Measurements from ENCODE around the gene METTL26.

METTL26 gene

DNA sequence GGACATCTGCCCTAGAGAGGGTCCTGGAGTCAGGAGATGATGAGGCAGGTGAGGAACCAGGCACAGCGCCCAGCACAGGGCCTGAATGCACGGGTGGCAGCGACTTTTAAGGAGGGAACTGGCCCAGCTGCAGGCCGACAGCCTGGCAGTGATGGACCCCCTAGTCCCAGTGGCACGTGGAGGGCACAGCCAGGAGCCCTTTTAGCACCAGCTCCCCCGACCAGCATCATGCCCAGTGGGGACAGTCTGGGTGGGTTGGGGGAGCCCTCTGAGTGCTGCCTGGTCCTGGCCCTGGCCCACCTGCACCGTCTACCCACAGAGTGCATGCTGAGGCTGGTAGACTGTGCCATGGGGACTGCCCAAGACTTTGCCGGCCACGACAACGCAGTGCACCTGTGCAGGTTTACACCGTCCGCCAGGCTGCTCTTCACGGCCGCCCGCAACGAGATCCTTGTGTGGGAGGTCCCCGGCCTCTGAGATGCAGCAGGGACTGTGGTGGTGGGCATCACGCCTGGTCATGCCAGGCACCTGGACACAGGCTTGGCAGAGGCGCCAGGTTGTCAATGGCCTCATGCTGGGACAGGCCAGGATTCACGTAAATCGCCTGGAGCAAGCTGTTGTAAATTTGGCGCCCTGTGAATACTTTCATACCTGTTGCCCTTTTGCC, 31.1 kb upstream of the METTL26 start:
- H3K9ac ChIP-seq (ENCODE audit: low read length in 2 of 2), result peak overlapping the region; percentile 72 to 93
- peaks cover 20% of the 10 kb centered on the region for H3K4me1 ChIP-seq (ENCODE audit: control insufficient read depth, insufficient read depth, low read length)
- H3K27me3 ChIP-seq (ENCODE audit: control insufficient read depth in 1 of 2, insufficient read depth in 2 of 2, low read length in 2 of 2), result no peaks in the 10 kb centered on the region
- H3K27ac ChIP-seq (ENCODE audit: low read length), result peak overlapping the region; percentile 66
- H3K36me3 ChIP-seq (ENCODE audit: control insufficient read depth in 2 of 2, insufficient read depth in 2 of 2, low read length in 2 of 2), result peaks cover 6 to 16% of the 10 kb centered on the region in 2 donors
- peak overlapping the region in 1 of 2 donors; percentile 82 for H3K4me3 ChIP-seq (ENCODE audit: low read length in 2 of 2)
- H3K9me3 ChIP-seq (ENCODE audit: control insufficient read depth in 2 of 2, low read length in 2 of 2), result no peaks in the 10 kb centered on the region

DNA sequence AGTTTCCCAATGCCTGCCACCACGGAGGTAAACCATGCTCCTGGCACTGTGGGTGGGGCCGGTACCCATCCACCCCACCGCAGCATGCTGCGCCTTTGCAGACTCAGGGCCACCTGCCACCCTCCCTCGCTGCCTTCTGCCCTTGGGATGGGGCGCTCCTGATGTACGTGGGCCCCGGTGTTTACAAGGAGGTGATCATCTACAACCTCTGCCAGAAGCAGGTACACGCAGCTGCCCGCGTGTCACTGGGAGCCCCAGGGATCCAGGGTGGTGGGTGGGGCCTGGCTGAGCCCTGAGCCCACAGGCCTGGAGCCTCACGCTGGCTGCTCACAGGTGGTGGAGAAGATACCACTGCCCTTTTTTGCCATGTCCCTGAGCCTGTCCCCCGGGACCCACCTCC, 30.5 kb upstream of the METTL26 start:
- no peak overlapping the region for H3K9ac ChIP-seq (ENCODE audit: low read length in 2 of 2)
- H3K9me3 ChIP-seq (ENCODE audit: control insufficient read depth in 2 of 2, low read length in 2 of 2), result no peaks in the 10 kb centered on the region

DNA sequence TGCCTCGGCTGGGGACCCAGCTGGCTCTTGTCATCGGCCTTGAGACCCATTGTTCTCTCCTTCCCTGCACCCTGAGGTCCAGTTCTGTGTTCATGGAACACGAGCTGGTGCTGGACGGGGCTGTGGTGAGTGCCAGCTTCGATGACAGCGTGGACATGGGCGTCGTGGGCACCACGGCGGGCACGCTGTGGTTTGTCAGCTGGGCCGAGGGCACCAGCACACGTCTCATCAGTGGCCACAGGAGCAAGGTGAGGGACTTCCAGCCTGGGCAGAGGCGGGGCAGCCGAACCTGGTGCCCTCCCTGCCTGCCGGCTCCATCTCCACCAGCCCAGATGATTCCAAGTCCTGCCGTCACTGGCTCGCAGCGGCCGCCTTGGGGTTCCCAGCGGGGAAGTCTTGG, 26.5 kb upstream of the METTL26 start:
- Histone ChIP-seq H3K27ac (ENCODE audit: low read length) (no peak overlapping the region), H3K9me3 (ENCODE audit: control insufficient read depth in 2 of 2, low read length in 2 of 2) (no peaks in the 10 kb centered on the region), H3K36me3 (ENCODE audit: control insufficient read depth in 2 of 2, insufficient read depth in 2 of 2, low read length in 2 of 2) (peaks cover 0 to 3% of the 10 kb centered on the region in 2 donors), H3K4me1 (ENCODE audit: control insufficient read depth, insufficient read depth, low read length) (peaks cover 26% of the 10 kb centered on the region), H3K4me3 (ENCODE audit: low read length in 2 of 2) (no peak overlapping the region), H3K9ac (ENCODE audit: low read length in 2 of 2) (no peak overlapping the region), H3K27me3 (ENCODE audit: control insufficient read depth in 1 of 2, insufficient read depth in 2 of 2, low read length in 2 of 2) (no peaks in the 10 kb centered on the region)

More for the DNA sequence above, 30.5 kb upstream of the METTL26 start:
- H3K4me3 ChIP-seq (ENCODE audit: low read length in 2 of 2), result no peak overlapping the region
- H3K36me3 ChIP-seq (ENCODE audit: control insufficient read depth in 2 of 2, insufficient read depth in 2 of 2, low read length in 2 of 2), result peaks cover 6 to 11% of the 10 kb centered on the region in 2 donors
- no peaks in the 10 kb centered on the region for H3K27me3 ChIP-seq (ENCODE audit: control insufficient read depth in 1 of 2, insufficient read depth in 2 of 2, low read length in 2 of 2)
- no peak overlapping the region for H3K27ac ChIP-seq (ENCODE audit: low read length)
- H3K4me1 ChIP-seq (ENCODE audit: control insufficient read depth, insufficient read depth, low read length), result peaks cover 21% of the 10 kb centered on the region

DNA sequence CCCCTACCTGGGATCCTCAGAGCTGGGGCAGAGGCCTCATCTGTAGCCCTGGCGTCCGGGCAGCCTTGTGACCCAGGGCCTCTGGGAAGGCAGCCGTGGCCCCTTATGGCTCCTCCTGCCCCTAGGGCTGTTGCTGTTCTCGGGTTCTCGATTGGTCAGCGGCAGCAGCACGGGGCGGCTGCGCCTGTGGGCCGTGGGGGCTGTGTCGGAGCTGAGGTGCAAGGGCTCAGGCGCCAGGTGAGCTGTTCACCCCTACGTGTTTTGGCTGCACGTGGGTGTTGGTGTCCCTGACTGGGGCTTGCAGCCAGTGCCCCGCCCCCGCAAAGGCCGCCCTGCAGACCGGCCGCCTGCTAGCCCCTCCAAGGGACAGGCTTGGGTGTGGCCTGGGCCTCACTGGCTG, 26.0 kb upstream of the METTL26 start:
- no peak overlapping the region for H3K9ac ChIP-seq (ENCODE audit: low read length in 2 of 2)
- no peak overlapping the region for H3K4me3 ChIP-seq (ENCODE audit: low read length in 2 of 2)
- no peaks in the 10 kb centered on the region for H3K27me3 ChIP-seq (ENCODE audit: control insufficient read depth in 1 of 2, insufficient read depth in 2 of 2, low read length in 2 of 2)
- H3K9me3 ChIP-seq (ENCODE audit: control insufficient read depth in 2 of 2, low read length in 2 of 2), result no peaks in the 10 kb centered on the region
- no peak overlapping the region for H3K27ac ChIP-seq (ENCODE audit: low read length)
- peaks cover 0 to 3% of the 10 kb centered on the region in 2 donors for H3K36me3 ChIP-seq (ENCODE audit: control insufficient read depth in 2 of 2, insufficient read depth in 2 of 2, low read length in 2 of 2)
- H3K4me1 ChIP-seq (ENCODE audit: control insufficient read depth, insufficient read depth, low read length), result peaks cover 21% of the 10 kb centered on the region

DNA sequence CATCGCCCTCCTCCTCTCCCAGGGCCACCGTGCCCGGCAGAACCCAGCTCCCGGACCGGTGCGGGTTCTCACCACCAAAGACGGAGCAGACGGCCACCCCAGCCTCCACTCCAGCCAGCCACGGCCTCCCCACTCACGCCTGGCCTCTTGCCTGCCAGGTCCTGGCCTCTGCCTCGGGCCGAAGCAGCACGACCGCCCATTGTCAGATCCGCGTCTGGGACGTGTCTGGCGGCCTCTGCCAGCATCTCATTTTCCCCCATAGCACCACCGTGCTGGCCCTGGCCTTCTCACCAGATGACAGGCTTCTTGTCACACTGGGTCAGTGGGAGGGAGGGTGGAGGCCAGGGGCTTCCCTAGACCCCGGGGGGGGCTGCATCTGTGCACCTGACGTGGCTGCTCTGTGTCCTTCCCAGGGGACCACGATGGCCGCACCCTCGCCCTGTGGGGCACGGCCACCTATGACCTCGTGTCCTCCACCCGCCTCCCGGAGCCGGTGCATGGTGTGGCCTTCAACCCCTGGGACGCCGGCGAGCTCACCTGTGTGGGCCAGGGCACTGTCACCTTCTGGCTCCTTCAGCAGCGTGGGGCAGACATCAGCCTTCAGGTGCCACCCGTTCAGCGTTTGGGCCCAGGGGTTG, 25.2 kb upstream of the METTL26 start:
- Histone ChIP-seq H3K4me3 (ENCODE audit: low read length in 2 of 2) (peak overlapping the region in 1 of 2 donors; percentile 62), H3K9me3 (ENCODE audit: control insufficient read depth in 2 of 2, low read length in 2 of 2) (no peaks in the 10 kb centered on the region), H3K9ac (ENCODE audit: low read length in 2 of 2) (peak overlapping the region; percentile 45 to 55), H3K4me1 (ENCODE audit: control insufficient read depth, insufficient read depth, low read length) (peaks cover 19% of the 10 kb centered on the region), H3K27ac (ENCODE audit: low read length) (peak overlapping the region; percentile 37), H3K27me3 (ENCODE audit: control insufficient read depth in 1 of 2, insufficient read depth in 2 of 2, low read length in 2 of 2) (no peaks in the 10 kb centered on the region), H3K36me3 (ENCODE audit: control insufficient read depth in 2 of 2, insufficient read depth in 2 of 2, low read length in 2 of 2) (peaks cover 0 to 3% of the 10 kb centered on the region in 2 donors)

DNA sequence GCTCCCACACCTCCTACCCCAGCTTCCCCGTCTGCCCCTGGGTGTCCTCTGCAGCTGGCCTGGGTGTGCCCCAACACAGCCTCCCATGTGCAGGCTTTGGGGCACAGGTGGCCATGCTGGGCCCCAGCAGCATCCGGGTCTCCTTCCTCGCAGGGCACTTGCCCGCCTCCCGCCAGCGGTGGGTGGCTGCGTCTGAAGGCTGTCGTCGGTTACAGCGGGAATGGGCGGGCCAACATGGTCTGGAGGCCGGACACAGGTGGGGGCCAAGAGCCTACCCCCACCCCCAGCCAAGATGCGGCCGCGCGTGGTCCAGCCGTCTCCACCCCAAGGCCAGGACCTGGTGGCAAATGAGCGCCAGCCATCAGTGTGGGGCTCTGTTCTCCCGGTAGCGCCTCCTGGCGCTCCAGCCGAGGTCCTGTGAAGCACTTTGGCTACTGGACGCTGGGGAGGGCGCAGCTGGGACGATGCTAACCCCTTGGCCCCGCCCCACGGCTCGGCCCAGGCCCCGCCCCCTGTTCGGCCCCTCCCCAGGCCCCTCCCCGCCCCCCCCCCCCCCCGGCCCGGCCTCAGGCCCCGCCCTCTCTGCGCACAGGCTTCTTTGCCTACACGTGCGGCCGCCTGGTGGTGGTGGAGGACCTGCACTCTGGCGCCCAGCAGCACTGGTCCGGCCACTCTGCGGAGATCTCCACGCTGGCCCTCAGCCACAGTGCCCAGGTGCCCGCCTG, 24.5 kb upstream of the METTL26 start:
- Histone ChIP-seq H3K36me3 (ENCODE audit: control insufficient read depth in 2 of 2, insufficient read depth in 2 of 2, low read length in 2 of 2) (peaks cover 0 to 3% of the 10 kb centered on the region in 2 donors), H3K9ac (ENCODE audit: low read length in 2 of 2) (peak overlapping the region; percentile 51 to 55)

DNA sequence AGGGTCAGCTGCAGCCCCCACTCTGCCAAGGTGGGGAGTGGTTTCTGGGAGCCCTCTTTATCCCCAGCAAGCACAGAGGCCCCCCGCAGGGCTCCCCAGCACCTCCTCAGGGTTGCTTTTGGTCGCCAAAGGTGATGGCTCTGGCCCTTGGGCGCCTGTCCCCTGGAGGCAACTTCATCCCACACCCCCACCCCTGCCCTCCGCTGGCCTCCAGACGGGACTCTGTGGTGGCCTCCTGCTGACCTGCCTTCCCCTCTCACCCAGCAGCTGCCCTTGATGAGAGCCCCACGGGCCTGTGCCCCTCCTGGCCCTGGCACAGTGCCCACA, 24.0 kb upstream of the METTL26 start:
- H3K4me3 ChIP-seq (ENCODE audit: low read length in 2 of 2), result peak overlapping the region in 1 of 2 donors; percentile 69
- peaks cover 19% of the 10 kb centered on the region for H3K4me1 ChIP-seq (ENCODE audit: control insufficient read depth, insufficient read depth, low read length)
- H3K9me3 ChIP-seq (ENCODE audit: control insufficient read depth in 2 of 2, low read length in 2 of 2), result no peaks in the 10 kb centered on the region
- peak overlapping the region; percentile 36 to 51 for H3K9ac ChIP-seq (ENCODE audit: low read length in 2 of 2)
- peaks cover 0 to 3% of the 10 kb centered on the region in 2 donors for H3K36me3 ChIP-seq (ENCODE audit: control insufficient read depth in 2 of 2, insufficient read depth in 2 of 2, low read length in 2 of 2)
- H3K27me3 ChIP-seq (ENCODE audit: control insufficient read depth in 1 of 2, insufficient read depth in 2 of 2, low read length in 2 of 2), result no peaks in the 10 kb centered on the region
- peak overlapping the region; percentile 62 for H3K27ac ChIP-seq (ENCODE audit: low read length)

More for the DNA sequence above, 24.5 kb upstream of the METTL26 start:
- Histone ChIP-seq H3K4me1 (ENCODE audit: control insufficient read depth, insufficient read depth, low read length) (peaks cover 19% of the 10 kb centered on the region), H3K4me3 (ENCODE audit: low read length in 2 of 2) (peak overlapping the region in 1 of 2 donors; percentile 69), H3K9me3 (ENCODE audit: control insufficient read depth in 2 of 2, low read length in 2 of 2) (no peaks in the 10 kb centered on the region), H3K27me3 (ENCODE audit: control insufficient read depth in 1 of 2, insufficient read depth in 2 of 2, low read length in 2 of 2) (no peaks in the 10 kb centered on the region), H3K27ac (ENCODE audit: low read length) (peak overlapping the region; percentile 62)

DNA sequence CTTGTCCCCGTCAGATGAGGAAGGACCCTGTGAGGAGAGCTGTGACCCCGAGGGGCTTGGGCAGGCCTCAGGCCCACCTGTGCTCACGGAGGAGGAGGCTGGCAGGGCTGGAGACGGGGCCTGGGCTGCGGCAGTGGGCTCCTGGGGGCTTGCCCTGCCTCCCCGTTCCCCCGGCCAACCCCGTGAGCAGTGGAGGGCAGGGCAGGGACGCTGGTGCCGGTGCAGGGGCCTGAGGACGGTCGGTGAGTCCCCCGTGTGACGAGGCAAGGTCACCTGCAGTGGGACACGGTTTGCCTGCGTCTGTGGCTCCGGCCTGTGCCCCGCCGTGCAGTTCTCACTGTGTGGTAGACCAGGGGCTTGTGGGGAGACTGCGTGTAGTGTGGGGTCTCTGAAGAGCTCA, 23.5 kb upstream of the METTL26 start:
- peaks cover 19% of the 10 kb centered on the region for H3K4me1 ChIP-seq (ENCODE audit: control insufficient read depth, insufficient read depth, low read length)

DNA sequence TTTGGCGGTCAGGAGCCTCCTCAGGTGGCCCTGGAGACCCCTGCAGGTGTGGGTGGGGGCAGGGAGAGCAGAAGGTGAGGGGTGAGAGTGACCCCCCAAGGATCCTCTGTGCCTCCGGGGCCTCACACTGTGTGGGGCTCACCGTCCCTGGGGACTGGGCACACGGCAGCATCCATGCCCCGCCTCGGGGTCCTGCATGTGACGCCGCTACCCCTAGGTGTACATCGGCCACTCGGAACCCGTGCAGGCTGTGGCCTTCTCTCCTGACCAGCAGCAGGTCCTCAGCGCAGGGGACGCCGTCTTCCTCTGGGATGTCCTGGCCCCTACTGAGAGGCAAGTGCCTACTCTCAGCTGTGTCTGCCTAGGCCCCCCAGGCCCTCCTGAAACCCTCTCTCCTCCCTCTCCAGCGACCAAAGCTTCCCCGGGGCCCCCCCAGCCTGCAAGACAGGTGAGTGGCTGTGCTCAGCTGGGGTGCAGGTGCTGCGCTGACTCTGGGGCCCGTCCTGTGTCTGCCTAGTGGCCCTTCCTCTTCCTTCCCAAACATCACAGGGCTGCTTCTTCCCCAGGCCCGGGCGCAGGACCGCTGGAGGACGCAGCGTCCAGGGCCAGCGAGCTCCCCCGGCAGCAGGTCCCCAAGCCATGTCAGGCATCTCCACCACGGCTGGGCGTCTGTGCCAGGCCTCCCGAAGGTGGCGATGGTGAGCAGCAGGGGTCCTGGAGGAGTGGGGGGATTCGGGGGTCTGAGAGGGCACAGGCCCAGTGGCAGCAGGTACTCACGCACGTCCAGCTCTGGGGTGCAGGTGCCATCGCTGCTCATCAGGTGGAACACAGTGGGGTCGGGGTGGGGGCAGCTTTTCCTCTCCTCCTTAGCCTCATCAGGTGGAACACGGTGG, 22.8 kb upstream of the METTL26 start:
- H3K9me3 ChIP-seq (ENCODE audit: control insufficient read depth in 2 of 2, low read length in 2 of 2), result no peaks in the 10 kb centered on the region
- peaks cover 0 to 3% of the 10 kb centered on the region in 2 donors for H3K36me3 ChIP-seq (ENCODE audit: control insufficient read depth in 2 of 2, insufficient read depth in 2 of 2, low read length in 2 of 2)
- H3K4me3 ChIP-seq (ENCODE audit: low read length in 2 of 2), result no peak overlapping the region
- peaks cover 19% of the 10 kb centered on the region for H3K4me1 ChIP-seq (ENCODE audit: control insufficient read depth, insufficient read depth, low read length)
- H3K27ac ChIP-seq (ENCODE audit: low read length), result no peak overlapping the region
- no peak overlapping the region for H3K9ac ChIP-seq (ENCODE audit: low read length in 2 of 2)
- H3K27me3 ChIP-seq (ENCODE audit: control insufficient read depth in 1 of 2, insufficient read depth in 2 of 2, low read length in 2 of 2), result no peaks in the 10 kb centered on the region

More for the DNA sequence above, 23.5 kb upstream of the METTL26 start:
- no peaks in the 10 kb centered on the region for H3K27me3 ChIP-seq (ENCODE audit: control insufficient read depth in 1 of 2, insufficient read depth in 2 of 2, low read length in 2 of 2)
- no peaks in the 10 kb centered on the region for H3K9me3 ChIP-seq (ENCODE audit: control insufficient read depth in 2 of 2, low read length in 2 of 2)
- H3K4me3 ChIP-seq (ENCODE audit: low read length in 2 of 2), result no peak overlapping the region
- peaks cover 0 to 3% of the 10 kb centered on the region in 2 donors for H3K36me3 ChIP-seq (ENCODE audit: control insufficient read depth in 2 of 2, insufficient read depth in 2 of 2, low read length in 2 of 2)
- H3K27ac ChIP-seq (ENCODE audit: low read length), result peak overlapping the region; percentile 62
- no peak overlapping the region for H3K9ac ChIP-seq (ENCODE audit: low read length in 2 of 2)

DNA sequence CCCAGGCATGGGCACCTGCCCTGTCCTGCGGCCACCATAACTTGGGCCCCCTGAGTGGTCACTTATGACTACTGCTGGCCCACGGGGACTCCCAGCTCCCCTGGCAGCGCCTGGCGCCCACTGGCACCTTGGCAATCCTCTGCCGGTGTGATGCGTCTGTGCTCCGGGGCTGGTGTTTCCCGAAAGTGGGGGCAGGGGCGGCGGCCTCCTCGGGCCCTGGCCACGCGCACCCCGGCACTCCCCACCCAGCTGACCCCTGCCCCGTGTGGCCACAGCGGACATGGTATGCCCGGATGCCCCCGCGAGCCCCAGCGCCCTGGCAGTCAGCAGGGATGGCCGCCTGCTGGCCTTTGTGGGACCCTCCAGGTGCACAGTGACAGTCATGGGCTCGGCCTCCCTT, 21.4 kb upstream of the METTL26 start:
- H3K36me3 ChIP-seq (ENCODE audit: control insufficient read depth in 2 of 2, insufficient read depth in 2 of 2, low read length in 2 of 2), result peaks cover 0 to 3% of the 10 kb centered on the region in 2 donors

More for the DNA sequence above, 21.4 kb upstream of the METTL26 start:
- Histone ChIP-seq H3K27ac (ENCODE audit: low read length) (no peak overlapping the region), H3K9ac (ENCODE audit: low read length in 2 of 2) (no peak overlapping the region), H3K4me1 (ENCODE audit: control insufficient read depth, insufficient read depth, low read length) (peaks cover 19% of the 10 kb centered on the region), H3K27me3 (ENCODE audit: control insufficient read depth in 1 of 2, insufficient read depth in 2 of 2, low read length in 2 of 2) (no peaks in the 10 kb centered on the region), H3K9me3 (ENCODE audit: control insufficient read depth in 2 of 2, low read length in 2 of 2) (no peaks in the 10 kb centered on the region), H3K4me3 (ENCODE audit: low read length in 2 of 2) (no peak overlapping the region)

Measured in stomach smooth muscle (tissue), 2 donors.